NCI-H446 treated with DMSO at 0.1 percent for 48 hours (cell line): ENCODE measurements around the gene ARHGEF17.

Source experiments
- DNase-seq: peaks from one replicate; lab custom pipeline; 2025; lab: John Stamatoyannopoulos, UW

ARHGEF17 gene

GRCh38 chr11:73382183-73382582 lies 74.1 kb downstream of the ARHGEF17 start:
- DNase-seq: no peak

- no peak for DNase-seq
Observed at GRCh38 chr11:73382747-73383146, 74.7 kb downstream of the ARHGEF17 start.

GRCh38 chr11:73383249-73384124 lies 75.4 kb downstream of the ARHGEF17 start:
- no peak for DNase-seq

- no peak for DNase-seq
Observed at GRCh38 chr11:73384125-73384441, 76.0 kb downstream of the ARHGEF17 start.

- no peak for DNase-seq
Observed at GRCh38 chr11:73384531-73384871, 76.4 kb downstream of the ARHGEF17 start.

- DNase-seq: no peak
Observed at GRCh38 chr11:73384872-73385689, 77.0 kb downstream of the ARHGEF17 start.

GRCh38 chr11:73386016-73386415 lies 77.9 kb downstream of the ARHGEF17 start:
- no peak for DNase-seq

- DNase-seq: no peak
Observed at GRCh38 chr11:73386546-73386945, 78.5 kb downstream of the ARHGEF17 start.

GRCh38 chr11:73387594-73388264 lies 79.7 kb downstream of the ARHGEF17 start:
- no peak for DNase-seq

- DNase-seq: no peak
Observed at GRCh38 chr11:73388265-73389133, 80.4 kb downstream of the ARHGEF17 start.

- no peak for DNase-seq
Observed at GRCh38 chr11:73389134-73389525, 81.1 kb downstream of the ARHGEF17 start.

GRCh38 chr11:73389916-73390315 lies 81.8 kb downstream of the ARHGEF17 start:
- no peak for DNase-seq

GRCh38 chr11:73390601-73391565 lies 82.8 kb downstream of the ARHGEF17 start:
- no peak for DNase-seq

- DNase-seq: no peak
Observed at GRCh38 chr11:73391665-73392064, 83.6 kb downstream of the ARHGEF17 start.

GRCh38 chr11:73392108-73393010 lies 84.3 kb downstream of the ARHGEF17 start:
- DNase-seq: no peak

- no peak for DNase-seq
Observed at GRCh38 chr11:73393011-73393380, 84.9 kb downstream of the ARHGEF17 start.

- peak; percentile 39 for DNase-seq
Observed at GRCh38 chr11:73393479-73394415, 85.7 kb downstream of the ARHGEF17 start.
